ENCODE measurements around the gene KCNQ1. TPM values are rescaled to one million over a fixed set of nuclear protein-coding genes. Genes with fewer than 3 reads are reported as not detected.

The KCNQ1 gene
- total and polyA plus RNA-seq, 2 donors (not counting 1 experiment from before 2014, with no cell fraction given) = 21.5 to 28.8 TPM

DNA sequence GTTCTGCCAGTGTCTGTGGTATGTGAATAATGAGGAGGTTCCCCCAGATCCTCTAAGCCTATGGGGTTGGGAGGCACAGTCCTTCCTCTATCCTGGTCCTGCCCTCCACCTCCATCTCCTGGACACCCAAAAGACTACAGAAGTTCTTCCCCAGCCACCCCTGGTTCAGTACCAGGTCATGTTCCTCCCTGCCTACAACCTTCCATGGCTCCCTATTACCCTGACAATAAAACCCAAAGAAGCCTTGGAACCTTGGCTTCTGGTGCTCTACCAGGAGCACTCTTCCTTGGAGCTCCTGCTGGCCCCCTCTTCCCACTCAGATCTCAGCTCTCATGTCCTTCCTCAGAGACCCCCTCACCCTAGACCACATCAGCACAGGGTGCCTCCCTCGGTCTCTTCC lies 13.4 kb upstream of the KCNQ1 start:
- Mint-ChIP-seq H3K9me3 (ENCODE audit: insufficient read depth) (no peaks in the 10 kb centered on the region), H3K4me1 (no peaks in the 10 kb centered on the region), H3K4me3 (no peak overlapping the region), H3K27ac (no peak overlapping the region), H3K27me3 (no peaks in the 10 kb centered on the region)
- H4K20me1 ChIP-seq (ENCODE audit: control insufficient read depth, insufficient read depth, low read length, poor library complexity, severe bottlenecking) = no peaks in the 10 kb centered on the region
- intact Hi-C loops (cut with micrococcal nuclease) = no loop called here
- H3K9me3 ChIP-seq (ENCODE audit: control extremely low read depth in 1 of 3, control insufficient read depth in 2 of 3, insufficient read depth in 1 of 3, low read length in 2 of 3) = peaks cover 0 to under 1% (median 0%) of the 10 kb centered on the region in 3 donors
- ChIA-PET POLR2A (no interaction called here), CTCF (interaction anchor here (1.0 to 1.2 kb wide), 4 partner anchors 10 to 457 kb away, joined by 3 to 12 read pairs (median 6); no protein-coding TSS in a partner anchor)
- no peak overlapping the region for H3K4me2 ChIP-seq (replicated peaks; ENCODE audit: low read depth, low read length, poor library complexity, severe bottlenecking)
- H3K4me3 ChIP-seq (ENCODE audit: control extremely low read depth in 1 of 5, extremely low read depth in 1 of 5, insufficient read depth in 1 of 5, low read depth in 2 of 5, low read length in 4 of 5) = no peak overlapping the region
- no peak overlapping the region for H3K27ac ChIP-seq (ENCODE audit: low read length in 2 of 2)
- no peaks in the 10 kb centered on the region for H3K79me2 ChIP-seq (ENCODE audit: control insufficient read depth, insufficient read depth, low read length)
- H3K36me3 ChIP-seq (replicated peaks in 1 of 2; ENCODE audit: control extremely low read depth in 1 of 2, control insufficient read depth in 1 of 2, extremely low read depth in 1 of 2, insufficient read depth in 2 of 2, low read length in 1 of 2) = no peaks in the 10 kb centered on the region
- H3K4me1 ChIP-seq (ENCODE audit: control insufficient read depth in 2 of 2, insufficient read depth in 2 of 2, low read length in 2 of 2) = no peaks in the 10 kb centered on the region
- H3K27me3 ChIP-seq (replicated peaks in 1 of 4; ENCODE audit: control extremely low read depth in 1 of 4, control insufficient read depth in 3 of 4, insufficient read depth in 4 of 4, low read length in 3 of 4) = peaks cover 0 to 6% (median 1%) of the 10 kb centered on the region in 4 experiments
- H3K9ac ChIP-seq (ENCODE audit: low read length) = no peak overlapping the region
- DNase-seq (no peak), ATAC-seq (ENCODE audit: low read depth) (no peak)
- 71% methylated on average over 1 of the region's 1 CpG for WGBS (ENCODE audit: insufficient coverage)
- TF ChIP-seq, protein P1, sequence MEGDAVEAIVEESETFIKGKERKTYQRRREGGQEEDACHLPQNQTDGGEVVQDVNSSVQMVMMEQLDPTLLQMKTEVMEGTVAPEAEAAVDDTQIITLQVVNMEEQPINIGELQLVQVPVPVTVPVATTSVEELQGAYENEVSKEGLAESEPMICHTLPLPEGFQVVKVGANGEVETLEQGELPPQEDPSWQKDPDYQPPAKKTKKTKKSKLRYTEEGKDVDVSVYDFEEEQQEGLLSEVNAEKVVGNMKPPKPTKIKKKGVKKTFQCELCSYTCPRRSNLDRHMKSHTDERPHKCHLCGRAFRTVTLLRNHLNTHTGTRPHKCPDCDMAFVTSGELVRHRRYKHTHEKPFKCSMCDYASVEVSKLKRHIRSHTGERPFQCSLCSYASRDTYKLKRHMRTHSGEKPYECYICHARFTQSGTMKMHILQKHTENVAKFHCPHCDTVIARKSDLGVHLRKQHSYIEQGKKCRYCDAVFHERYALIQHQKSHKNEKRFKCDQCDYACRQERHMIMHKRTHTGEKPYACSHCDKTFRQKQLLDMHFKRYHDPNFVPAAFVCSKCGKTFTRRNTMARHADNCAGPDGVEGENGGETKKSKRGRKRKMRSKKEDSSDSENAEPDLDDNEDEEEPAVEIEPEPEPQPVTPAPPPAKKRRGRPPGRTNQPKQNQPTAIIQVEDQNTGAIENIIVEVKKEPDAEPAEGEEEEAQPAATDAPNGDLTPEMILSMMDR (IDR thresholded peaks at IDR 0.05) = no peak
- no peak for TF ChIP-seq EZH2 (IDR thresholded peaks at IDR 0.05; ENCODE audit: borderline replicate concordance, insufficient read depth, low read depth, low read length, poor library complexity, severe bottlenecking)
- no peak overlapping the region for H2AFZ ChIP-seq (ENCODE audit: insufficient read depth, low read depth, low read length, poor library complexity, severe bottlenecking)

DNA sequence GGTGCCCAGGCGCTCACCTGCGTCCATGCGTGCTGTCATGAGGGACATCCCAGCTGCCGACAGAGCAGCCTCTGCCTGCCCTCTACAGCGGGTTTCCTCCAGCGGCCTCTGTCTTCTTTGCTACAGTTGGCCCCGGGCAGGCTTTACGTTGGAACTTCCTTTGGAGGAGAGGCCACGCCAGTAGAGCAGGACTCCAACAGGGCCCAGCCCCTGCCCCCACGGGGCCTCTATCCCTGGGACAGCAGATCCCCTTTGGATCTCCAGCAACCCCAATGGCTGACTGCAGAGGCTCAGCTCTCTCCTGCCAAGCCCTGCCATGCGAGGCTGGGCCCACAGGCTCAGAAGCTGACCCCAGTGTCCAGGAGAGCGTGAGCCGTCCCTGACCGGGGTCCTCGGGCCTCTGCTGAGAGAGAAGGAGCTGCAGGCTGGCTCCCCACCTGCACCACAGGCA lies 12.6 kb upstream of the KCNQ1 start:
- H3K27me3 Mint-ChIP-seq = no peaks in the 10 kb centered on the region
- Histone ChIP-seq H3K4me2 (replicated peaks; ENCODE audit: low read depth, low read length, poor library complexity, severe bottlenecking) (no peak overlapping the region), H3K4me3 (ENCODE audit: control extremely low read depth in 1 of 5, extremely low read depth in 1 of 5, insufficient read depth in 1 of 5, low read depth in 2 of 5, low read length in 4 of 5) (no peak overlapping the region), H3K36me3 (replicated peaks in 1 of 2; ENCODE audit: control extremely low read depth in 1 of 2, control insufficient read depth in 1 of 2, extremely low read depth in 1 of 2, insufficient read depth in 2 of 2, low read length in 1 of 2) (no peaks in the 10 kb centered on the region), H3K4me1 (ENCODE audit: control insufficient read depth in 2 of 2, insufficient read depth in 2 of 2, low read length in 2 of 2) (no peaks in the 10 kb centered on the region), H3K79me2 (ENCODE audit: control insufficient read depth, insufficient read depth, low read length) (no peaks in the 10 kb centered on the region), H2AFZ (ENCODE audit: insufficient read depth, low read depth, low read length, poor library complexity, severe bottlenecking) (no peak overlapping the region), H4K20me1 (ENCODE audit: control insufficient read depth, insufficient read depth, low read length, poor library complexity, severe bottlenecking) (no peaks in the 10 kb centered on the region), H3K9ac (ENCODE audit: low read length) (no peak overlapping the region), H3K27me3 (replicated peaks in 1 of 4; ENCODE audit: control extremely low read depth in 1 of 4, control insufficient read depth in 3 of 4, insufficient read depth in 4 of 4, low read length in 3 of 4) (peaks cover 0 to 10% (median 1%) of the 10 kb centered on the region in 4 experiments), H3K9me3 (ENCODE audit: control extremely low read depth in 1 of 3, control insufficient read depth in 2 of 3, insufficient read depth in 1 of 3, low read length in 2 of 3) (peaks cover 0 to 8% (median 0%) of the 10 kb centered on the region in 3 donors), H3K27ac (ENCODE audit: low read length in 2 of 2) (no peak overlapping the region)
- no peaks in the 10 kb centered on the region for H3K9me3 Mint-ChIP-seq (ENCODE audit: insufficient read depth)
- TF ChIP-seq EZH2 (IDR thresholded peaks at IDR 0.05; ENCODE audit: borderline replicate concordance, insufficient read depth, low read depth, low read length, poor library complexity, severe bottlenecking) = no peak
- TF ChIP-seq, protein P1 (IDR thresholded peaks at IDR 0.05) = no peak
- CTCF ChIA-PET = interaction anchor here (1.3 kb wide), 1 partner anchor 455 kb away, joined by 3 read pairs; no protein-coding TSS in a partner anchor
- H3K4me3 Mint-ChIP-seq = no peak overlapping the region
- DNase-seq (no peak), ATAC-seq (ENCODE audit: low read depth) (no peak)
- no peak overlapping the region for H3K27ac Mint-ChIP-seq
- WGBS (ENCODE audit: insufficient coverage) = 81% methylated on average over 15 of the region's 15 CpGs
- POLR2A ChIA-PET = no interaction called here
- intact Hi-C loops (cut with micrococcal nuclease) = no loop called here
- no peaks in the 10 kb centered on the region for H3K4me1 Mint-ChIP-seq

Data from B cell (primary cell).